HepG2 (cell line): ENCODE data around the gene HIVEP2. TPM values are rescaled to one million over a fixed set of nuclear protein-coding genes. Genes with fewer than 3 reads are reported as not detected.

ENCODE experiments used
- HOMEZ ChIP-seq: IDR thresholded peaks from 2 replicates; pipeline ENCODE4 v1.6.1; 2016; ENCODE audit warnings: low read depth
- KDM6A ChIP-seq: IDR thresholded peaks from 2 replicates; pipeline ENCODE4 v1.6.1; 2016; ENCODE audit warnings: low read depth
- NR2F6 ChIP-seq, 2 experiments: IDR thresholded peaks; 2 replicates each; pipeline ENCODE4 v1.6.1; 2016; ENCODE audit warnings: antibody characterized with exemption in 1 of 2, mild to moderate bottlenecking in 1 of 2
- RFX5 ChIP-seq: IDR thresholded peaks from 2 replicates; pipeline ENCODE4 v1.6.1; 2011; ENCODE audit warnings: low read depth, low read length, improper control_type of control experiment
- SRSF4 ChIP-seq: fragments of 200-400 bp; formaldehyde crosslinking; IDR thresholded peaks from one replicate; pipeline ENCODE4 v1.6.1; 2018; ENCODE audit warnings: mild to moderate bottlenecking, low read depth, low read length, moderate library complexity; ENCODE audit not compliant: poor library complexity, severe bottlenecking
- TCF7L2 ChIP-seq: IDR thresholded peaks from 2 replicates; pipeline ENCODE4 v1.6.1; 2011; ENCODE audit warnings: mild to moderate bottlenecking, low read depth, low read length, moderate library complexity
- TFDP1 ChIP-seq: IDR thresholded peaks from 2 replicates; pipeline ENCODE4 v1.6.1; 2016; ENCODE audit warnings: missing compliant biosample characterization, missing genetic modification reagents, borderline replicate concordance
- TFE3 ChIP-seq: IDR thresholded peaks from 2 replicates; pipeline ENCODE4 v1.6.1; 2016
- UBTF ChIP-seq: sonication (generic); formaldehyde crosslinking; IDR thresholded peaks from 2 replicates; pipeline ENCODE4 v1.4.0; 2020; ENCODE audit warnings: mild to moderate bottlenecking, missing genetic modification reagents
- ZBTB26 ChIP-seq: IDR thresholded peaks from 2 replicates; pipeline ENCODE4 v1.6.1; 2016; ENCODE audit warnings: missing compliant biosample characterization, missing genetic modification reagents, borderline replicate concordance
- ZFX ChIP-seq: sonication (generic); formaldehyde crosslinking; IDR thresholded peaks from 2 replicates; pipeline ENCODE4 v1.4.0; 2020; ENCODE audit warnings: mild to moderate bottlenecking, low read depth, missing genetic modification reagents, moderate library complexity
- ZNF713 ChIP-seq: sonication (generic); formaldehyde crosslinking; IDR thresholded peaks from 2 replicates; pipeline ENCODE4 v1.4.0; 2020; ENCODE audit warnings: mild to moderate bottlenecking, missing genetic modification reagents
- ZNF766 ChIP-seq: sonication (generic); formaldehyde crosslinking; IDR thresholded peaks from 2 replicates; pipeline ENCODE4 v1.5.0; 2020; ENCODE audit warnings: missing genetic modification reagents, borderline replicate concordance
- ZSCAN25 ChIP-seq: sonication (generic); formaldehyde crosslinking; IDR thresholded peaks from 2 replicates; pipeline ENCODE4 v1.8.0; 2022; ENCODE audit warnings: mild to moderate bottlenecking, missing genetic modification reagents
- polyA plus RNA-seq, 8 experiments: library from polyadenylated mRNA; depleted of rRNA in 3 of 8; stranded (reverse) in 7 of 8; unstranded in 1 of 8; fragments of >200 nt; fragmentation: Illumina TruSeq in 4 of 8; extraction: Trizol in 4 of 8; gene quantifications; 2 replicates each; pipeline versions ENCODE4 v1.2.1 to v1.2.3, GENCODE V29; 2011 to 2016; ENCODE audit warnings: low read depth in 4 of 8, missing spikeins in 1 of 8, mixed read lengths in 1 of 8; ENCODE audit not compliant: insufficient read depth in 1 of 8
- total RNA-seq, 5 experiments: library from RNA; depleted of rRNA; stranded (reverse); fragments of >200 nt; fragmentation: Illumina TruSeq; extraction: Trizol; gene quantifications; 2 replicates each; pipeline ENCODE4 v1.2.3, GENCODE V29; 2016; ENCODE audit warnings: low read depth in 1 of 5
- TF ChIP-seq, protein P1 (sequence below): sonication (generic); formaldehyde crosslinking; IDR thresholded peaks from 2 replicates; pipeline ENCODE4 v1.5.1; 2020; ENCODE audit warnings: missing genetic modification reagents, mild to moderate bottlenecking, borderline replicate concordance
- TF ChIP-seq, protein P2 (sequence below): sonication (generic); formaldehyde crosslinking; IDR thresholded peaks from 2 replicates; pipeline ENCODE4 v1.4.0; 2020; ENCODE audit warnings: missing genetic modification reagents

Gene HIVEP2
- total and polyA plus RNA-seq, 2 of the 13 experiments (the other 11 are each of a cell fraction or from before 2014, with no cell fraction given) = 3.4 to 12.9 TPM

DNA sequence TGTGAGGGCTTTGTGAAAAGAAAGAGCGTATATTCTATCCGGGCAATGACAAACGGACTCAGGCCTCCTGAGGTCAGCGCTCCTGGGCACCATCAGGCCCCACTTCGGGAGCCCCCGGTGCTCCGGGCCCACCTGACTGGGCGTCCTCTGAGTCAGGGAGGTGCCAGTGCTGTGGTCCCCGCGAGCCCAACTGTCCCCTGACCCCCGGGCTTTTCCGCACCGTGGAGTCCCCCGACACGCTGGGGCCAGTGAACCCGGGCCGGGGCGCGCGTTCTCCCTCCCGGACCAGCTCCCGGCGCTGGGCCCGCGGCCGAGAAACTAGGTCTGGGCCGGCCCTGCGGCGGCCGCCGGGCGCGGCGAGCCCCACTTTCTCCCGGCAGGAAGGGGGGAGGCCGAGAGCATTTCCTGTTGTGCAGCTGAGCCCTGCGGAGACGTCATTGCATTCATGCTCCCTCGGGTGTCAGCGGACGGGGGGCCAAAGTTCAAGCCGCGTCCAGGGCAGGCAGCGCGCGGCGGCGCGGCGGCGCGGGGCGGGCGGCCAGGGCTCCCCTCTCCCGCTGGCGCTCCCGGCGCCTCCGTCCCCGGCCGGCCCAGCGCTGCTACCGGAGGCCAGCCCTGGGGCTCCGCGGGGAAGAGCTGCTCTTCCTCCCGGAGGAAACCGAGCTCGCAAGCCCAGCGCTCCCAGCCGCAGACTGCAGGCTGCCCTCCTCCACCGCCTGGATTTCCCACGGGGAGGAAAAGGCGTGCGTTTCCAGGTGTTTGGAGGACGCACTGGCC is 18.3 kb downstream of the HIVEP2 start (continued):
- TF ChIP-seq ZSCAN25 (CRISPR knock-in tag) (peak; percentile 95), HOMEZ (no peak), ZNF766 (peak; percentile 96; the same call in 1 of the 2 replicates), ZNF713 (CRISPR knock-in tag) (no peak), TCF7L2 (no peak), SRSF4 (peak; percentile 81), ZFX (peak; percentile 95), ZBTB26 (CRISPR knock-in tag) (peak; percentile 46; the same call in 1 of the 2 replicates), KDM6A (CRISPR knock-in tag) (no peak), TFE3 (CRISPR knock-in tag) (peak; percentile 22; the same call in 1 of the 2 replicates), UBTF (CRISPR knock-in tag) (peak; percentile 99), NR2F6 (IDR thresholded peaks at IDR 0.05) (no peak), NR2F6 (CRISPR knock-in tag; IDR thresholded peaks at IDR 0.05) (peak; percentile 85; the same call in 1 of the 2 replicates), TFDP1 (CRISPR knock-in tag) (no peak), RFX5 (no peak)
- TF ChIP-seq, protein P1, sequence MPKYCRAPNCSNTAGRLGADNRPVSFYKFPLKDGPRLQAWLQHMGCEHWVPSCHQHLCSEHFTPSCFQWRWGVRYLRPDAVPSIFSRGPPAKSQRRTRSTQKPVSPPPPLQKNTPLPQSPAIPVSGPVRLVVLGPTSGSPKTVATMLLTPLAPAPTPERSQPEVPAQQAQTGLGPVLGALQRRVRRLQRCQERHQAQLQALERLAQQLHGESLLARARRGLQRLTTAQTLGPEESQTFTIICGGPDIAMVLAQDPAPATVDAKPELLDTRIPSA (CRISPR knock-in tag) = no peak; the same call in 1 of the 2 replicates
- TF ChIP-seq, protein P2, sequence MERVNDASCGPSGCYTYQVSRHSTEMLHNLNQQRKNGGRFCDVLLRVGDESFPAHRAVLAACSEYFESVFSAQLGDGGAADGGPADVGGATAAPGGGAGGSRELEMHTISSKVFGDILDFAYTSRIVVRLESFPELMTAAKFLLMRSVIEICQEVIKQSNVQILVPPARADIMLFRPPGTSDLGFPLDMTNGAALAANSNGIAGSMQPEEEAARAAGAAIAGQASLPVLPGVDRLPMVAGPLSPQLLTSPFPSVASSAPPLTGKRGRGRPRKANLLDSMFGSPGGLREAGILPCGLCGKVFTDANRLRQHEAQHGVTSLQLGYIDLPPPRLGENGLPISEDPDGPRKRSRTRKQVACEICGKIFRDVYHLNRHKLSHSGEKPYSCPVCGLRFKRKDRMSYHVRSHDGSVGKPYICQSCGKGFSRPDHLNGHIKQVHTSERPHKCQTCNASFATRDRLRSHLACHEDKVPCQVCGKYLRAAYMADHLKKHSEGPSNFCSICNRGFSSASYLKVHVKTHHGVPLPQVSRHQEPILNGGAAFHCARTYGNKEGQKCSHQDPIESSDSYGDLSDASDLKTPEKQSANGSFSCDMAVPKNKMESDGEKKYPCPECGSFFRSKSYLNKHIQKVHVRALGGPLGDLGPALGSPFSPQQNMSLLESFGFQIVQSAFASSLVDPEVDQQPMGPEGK (CRISPR knock-in tag) = peak; percentile 88
